ENCODE data around the gene PDXP.

The PDXP gene

DNA sequence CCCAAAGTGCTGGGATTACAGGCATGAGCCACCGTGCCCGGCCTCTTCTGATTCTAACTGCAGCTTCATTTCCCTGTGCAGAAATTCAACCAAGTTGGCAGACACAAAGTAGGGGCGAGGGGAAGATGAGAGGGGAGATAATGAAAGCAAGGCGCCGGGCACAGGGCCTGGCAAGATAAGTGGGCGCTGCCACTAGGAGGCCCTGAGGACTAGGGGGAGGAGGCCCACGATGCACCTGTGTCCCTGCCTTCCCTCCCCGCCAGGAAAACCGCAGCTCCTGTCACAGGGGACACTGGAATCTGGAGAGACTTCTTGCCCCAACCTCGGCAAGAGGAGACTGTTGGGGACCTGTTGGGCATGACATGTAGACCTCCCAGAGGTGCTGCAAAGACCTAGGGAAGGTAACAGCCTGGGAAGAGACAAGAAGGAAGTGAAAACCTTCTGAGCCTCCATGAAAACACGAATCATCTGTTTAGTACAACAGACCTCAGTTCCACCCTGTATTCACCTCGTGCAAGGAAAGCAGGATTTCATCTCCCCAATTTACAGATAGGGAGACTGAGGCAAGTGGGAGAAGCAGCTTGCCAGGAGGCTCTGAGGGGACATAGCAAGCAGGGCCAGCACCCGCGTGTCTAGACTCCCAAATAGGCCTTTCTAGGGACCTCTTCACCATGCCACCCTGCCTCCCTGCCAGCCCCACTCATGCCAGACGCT lies 13.8 kb downstream of the PDXP start:
- Histone ChIP-seq H3K27ac (ENCODE audit: extremely low read depth, low read depth, low read length) (no peak overlapping the region), H3K4me1 (ENCODE audit: control insufficient read depth, insufficient read depth, low read length) (peaks cover 8% of the 10 kb centered on the region), H3K9me3 (ENCODE audit: control insufficient read depth, insufficient read depth, low read depth, low read length) (no peaks in the 10 kb centered on the region), H3K4me3 (ENCODE audit: low read depth, low read length) (no peak overlapping the region), H3K36me3 (ENCODE audit: control insufficient read depth in 2 of 2, insufficient read depth in 1 of 2, low read length in 2 of 2) (peaks cover 2 to 4% of the 10 kb centered on the region in 2 experiments; a peak in 2 of 3 replicates)
- ChIA-PET POLR2A (interaction anchor here (1.4 to 7.0 kb wide), 3 partner anchors 9 to 13 kb away, joined by 7 to 38 read pairs (median 8); partner anchors contain the start of gene PDXP), CTCF (interaction anchor here (0.6 to 3.3 kb wide), 6 partner anchors 11 to 532 kb away, joined by 3 to 26 read pairs (median 8); partner anchors contain the start of gene PDXP)
- TF ChIP-seq KLF10 (tag by site-specific recombination; IDR thresholded peaks at IDR 0.05) (no peak), ZNF2 (tag by site-specific recombination; IDR thresholded peaks at IDR 0.05) (no peak)
- TF ChIP-seq, protein P1, sequence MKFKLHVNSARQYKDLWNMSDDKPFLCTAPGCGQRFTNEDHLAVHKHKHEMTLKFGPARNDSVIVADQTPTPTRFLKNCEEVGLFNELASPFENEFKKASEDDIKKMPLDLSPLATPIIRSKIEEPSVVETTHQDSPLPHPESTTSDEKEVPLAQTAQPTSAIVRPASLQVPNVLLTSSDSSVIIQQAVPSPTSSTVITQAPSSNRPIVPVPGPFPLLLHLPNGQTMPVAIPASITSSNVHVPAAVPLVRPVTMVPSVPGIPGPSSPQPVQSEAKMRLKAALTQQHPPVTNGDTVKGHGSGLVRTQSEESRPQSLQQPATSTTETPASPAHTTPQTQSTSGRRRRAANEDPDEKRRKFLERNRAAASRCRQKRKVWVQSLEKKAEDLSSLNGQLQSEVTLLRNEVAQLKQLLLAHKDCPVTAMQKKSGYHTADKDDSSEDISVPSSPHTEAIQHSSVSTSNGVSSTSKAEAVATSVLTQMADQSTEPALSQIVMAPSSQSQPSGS (tag by site-specific recombination; IDR thresholded peaks at IDR 0.05; ENCODE audit: low read depth) = no peak
- TF ChIP-seq, protein P2, sequence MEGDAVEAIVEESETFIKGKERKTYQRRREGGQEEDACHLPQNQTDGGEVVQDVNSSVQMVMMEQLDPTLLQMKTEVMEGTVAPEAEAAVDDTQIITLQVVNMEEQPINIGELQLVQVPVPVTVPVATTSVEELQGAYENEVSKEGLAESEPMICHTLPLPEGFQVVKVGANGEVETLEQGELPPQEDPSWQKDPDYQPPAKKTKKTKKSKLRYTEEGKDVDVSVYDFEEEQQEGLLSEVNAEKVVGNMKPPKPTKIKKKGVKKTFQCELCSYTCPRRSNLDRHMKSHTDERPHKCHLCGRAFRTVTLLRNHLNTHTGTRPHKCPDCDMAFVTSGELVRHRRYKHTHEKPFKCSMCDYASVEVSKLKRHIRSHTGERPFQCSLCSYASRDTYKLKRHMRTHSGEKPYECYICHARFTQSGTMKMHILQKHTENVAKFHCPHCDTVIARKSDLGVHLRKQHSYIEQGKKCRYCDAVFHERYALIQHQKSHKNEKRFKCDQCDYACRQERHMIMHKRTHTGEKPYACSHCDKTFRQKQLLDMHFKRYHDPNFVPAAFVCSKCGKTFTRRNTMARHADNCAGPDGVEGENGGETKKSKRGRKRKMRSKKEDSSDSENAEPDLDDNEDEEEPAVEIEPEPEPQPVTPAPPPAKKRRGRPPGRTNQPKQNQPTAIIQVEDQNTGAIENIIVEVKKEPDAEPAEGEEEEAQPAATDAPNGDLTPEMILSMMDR (tag by site-specific recombination; IDR thresholded peaks at IDR 0.05) = no peak

DNA sequence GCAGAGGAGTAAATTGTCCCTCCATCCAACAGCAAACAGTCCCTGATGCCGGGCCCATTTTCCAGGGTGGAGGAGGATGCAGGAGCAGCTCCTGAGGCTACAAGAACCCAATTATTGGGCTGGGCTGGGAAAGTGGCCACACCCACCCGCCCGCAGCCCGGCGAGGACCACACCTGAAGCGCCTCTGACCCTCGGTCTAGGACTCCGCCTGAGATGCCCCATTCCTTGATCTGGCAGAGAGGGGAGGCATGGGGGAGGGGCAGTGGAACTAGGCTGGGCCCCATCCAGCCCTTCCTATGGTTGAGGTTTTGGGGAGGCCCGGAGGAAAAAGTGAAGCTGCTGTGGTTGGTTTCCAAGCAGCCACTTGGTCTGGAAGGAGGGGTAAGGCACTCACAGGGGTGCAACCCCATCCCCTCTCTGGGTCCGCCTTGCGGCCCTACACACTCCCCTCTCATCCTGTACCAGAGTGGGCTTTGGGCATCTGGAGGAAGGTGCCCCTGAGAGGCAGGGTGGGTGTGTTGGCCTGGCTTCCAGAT lies 14.5 kb downstream of the PDXP start:
- H3K4me1 ChIP-seq (ENCODE audit: control insufficient read depth, insufficient read depth, low read length) = peaks cover 9% of the 10 kb centered on the region
- H3K4me3 ChIP-seq (ENCODE audit: low read depth, low read length) = no peak overlapping the region
- ChIA-PET CTCF (interaction anchor here (0.8 to 15.8 kb wide), 4 partner anchors 12 to 134 kb away, joined by 3 to 353 read pairs (median 19); partner anchors contain the start of gene SH3BP1), POLR2A (interaction anchor here (7.0 kb wide), 1 partner anchor 14 kb away, joined by 38 read pairs; the partner anchor contains the start of gene PDXP)
- peaks cover 0 to 4% of the 10 kb centered on the region in 2 experiments; a peak in 1 of 3 replicates for H3K36me3 ChIP-seq (ENCODE audit: control insufficient read depth in 2 of 2, insufficient read depth in 1 of 2, low read length in 2 of 2)
- TF ChIP-seq KLF1 (tag by site-specific recombination; IDR thresholded peaks at IDR 0.05) (peak; percentile 97), ZNF670 (tag by site-specific recombination; IDR thresholded peaks at IDR 0.05; ENCODE audit: low read depth) (no peak)
- H3K27ac ChIP-seq (ENCODE audit: extremely low read depth, low read depth, low read length) = no peak overlapping the region
- no peaks in the 10 kb centered on the region for H3K9me3 ChIP-seq (ENCODE audit: control insufficient read depth, insufficient read depth, low read depth, low read length)

DNA sequence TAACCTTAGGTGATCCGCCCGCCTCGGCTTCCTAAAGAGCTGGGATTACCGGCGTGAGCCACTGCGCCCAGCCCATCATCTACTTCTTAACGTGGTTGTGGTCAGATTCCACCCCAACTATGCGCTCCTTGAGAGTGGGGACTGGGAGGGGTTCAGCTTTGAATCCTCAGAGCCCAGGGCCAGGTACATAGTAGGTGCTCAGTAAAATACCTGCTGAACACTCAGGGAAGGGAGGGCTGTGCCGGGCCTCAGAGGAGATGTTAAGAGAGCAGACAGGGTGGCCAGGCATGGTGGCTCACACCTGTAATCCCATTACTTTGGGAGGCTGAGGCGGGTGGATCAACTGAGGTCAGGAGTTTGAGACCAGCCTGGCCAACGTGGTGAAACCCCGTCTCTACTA lies 15.7 kb downstream of the PDXP start:
- no peak overlapping the region for H3K4me3 ChIP-seq (ENCODE audit: low read depth, low read length)
- no peaks in the 10 kb centered on the region for H3K9me3 ChIP-seq (ENCODE audit: control insufficient read depth, insufficient read depth, low read depth, low read length)
- peak; percentile 92 for TF ChIP-seq ZNF664 (tag by site-specific recombination; IDR thresholded peaks at IDR 0.05)
- TF ChIP-seq ZNF629 (tag by site-specific recombination; IDR thresholded peaks at IDR 0.05) = no peak
- ChIA-PET POLR2A (interaction anchor here (3.4 to 3.9 kb wide), 2 partner anchors 15 to 66 kb away, joined by 13 to 78 read pairs; partner anchors contain the start of genes GGA1 and PDXP), CTCF (interaction anchor here (0.6 to 15.8 kb wide), 4 partner anchors 12 to 160 kb away, joined by 3 to 353 read pairs (median 11); partner anchors contain the start of gene SH3BP1)
- no peak overlapping the region for H3K27ac ChIP-seq (ENCODE audit: extremely low read depth, low read depth, low read length)
- H3K4me1 ChIP-seq (ENCODE audit: control insufficient read depth, insufficient read depth, low read length) = peaks cover 9% of the 10 kb centered on the region
- H3K36me3 ChIP-seq (ENCODE audit: control insufficient read depth in 2 of 2, insufficient read depth in 1 of 2, low read length in 2 of 2) = no peaks in the 10 kb centered on the region

DNA sequence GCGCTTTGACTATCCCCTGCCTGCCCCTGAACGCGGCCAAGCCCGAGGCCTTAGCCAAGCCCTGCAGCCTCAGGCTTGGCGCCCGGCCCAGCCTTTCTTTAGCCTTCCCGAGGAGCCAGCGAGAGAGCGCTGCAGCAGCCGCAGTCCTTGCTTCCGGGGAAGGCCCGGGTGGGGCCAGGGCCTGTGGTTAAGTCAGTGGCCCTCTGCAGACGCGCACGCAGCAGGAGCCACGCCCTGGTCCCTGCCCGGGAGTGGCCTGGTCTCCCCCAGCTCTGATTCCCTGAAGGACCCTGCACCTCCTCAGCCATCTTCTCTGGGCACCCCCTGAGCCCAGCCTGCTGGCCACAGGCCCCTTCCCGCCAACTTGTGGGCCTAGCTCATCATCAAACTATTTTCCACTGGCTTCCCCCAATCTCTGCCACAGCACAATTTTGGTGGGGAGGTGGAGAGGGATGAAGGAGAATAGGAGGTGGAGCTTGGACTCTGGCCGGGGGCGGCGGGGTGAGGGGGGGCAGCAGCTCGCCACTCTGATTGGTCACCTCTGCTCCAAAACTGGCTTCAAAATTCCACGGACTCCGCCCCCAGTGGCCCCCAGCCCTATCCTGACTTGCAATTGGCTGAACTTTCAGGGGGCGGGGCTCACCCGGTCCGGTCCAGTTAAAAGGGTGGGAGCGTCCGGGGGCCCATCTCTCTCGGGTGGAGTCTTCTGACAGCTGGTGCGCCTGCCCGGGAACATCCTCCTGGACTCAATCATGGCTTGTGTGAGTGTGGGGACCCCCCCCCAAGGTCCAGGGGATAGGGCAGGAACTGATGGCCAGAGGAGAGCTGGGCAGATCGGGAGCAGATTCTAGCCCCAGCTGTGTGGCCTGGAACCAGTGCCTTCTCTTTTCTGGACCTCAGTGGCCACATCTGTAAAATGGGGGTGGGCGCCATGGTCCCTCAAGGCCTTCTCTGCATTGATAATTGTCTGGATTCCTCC lies 16.7 kb downstream of the PDXP start, which contains the start of gene LGALS1:
Gene LGALS1, plus strand, starts transcription at position 686 of the 979 bp plus-strand sequence. Its CDS starts 67 bp downstream, at position 753.
- Histone ChIP-seq H3K36me3 (ENCODE audit: control insufficient read depth in 2 of 2, insufficient read depth in 1 of 2, low read length in 2 of 2) (no peaks in the 10 kb centered on the region), H3K9me3 (ENCODE audit: control insufficient read depth, insufficient read depth, low read depth, low read length) (no peaks in the 10 kb centered on the region), H3K4me1 (ENCODE audit: control insufficient read depth, insufficient read depth, low read length) (peaks cover 9% of the 10 kb centered on the region), H3K27ac (ENCODE audit: extremely low read depth, low read depth, low read length) (peak within 1 kb of the TSS; percentile 71), H3K4me3 (ENCODE audit: low read depth, low read length) (peak within 1 kb of the TSS; percentile 17)
- ChIA-PET POLR2A (interaction anchor here (0.7 to 3.9 kb wide), 12 partner anchors 11 to 723 kb away, joined by 3 to 78 read pairs (median 4); partner anchors contain the start of genes GCAT, GGA1, NOL12 and PDXP), CTCF (interaction anchor here (0.6 to 15.8 kb wide), 11 partner anchors 8 to 191 kb away, joined by 3 to 353 read pairs (median 3); partner anchors contain the start of genes NOL12, PDXP and SH3BP1)
- TF ChIP-seq PRDM1 (tag by site-specific recombination; IDR thresholded peaks at IDR 0.05) (no peak), ZNF777 (tag by site-specific recombination; IDR thresholded peaks at IDR 0.05; ENCODE audit: borderline replicate concordance) (no peak), KLF9 (tag by site-specific recombination; IDR thresholded peaks at IDR 0.05; ENCODE audit: low read depth) (peak; percentile 60), ZNF23 (tag by site-specific recombination; IDR thresholded peaks at IDR 0.05; ENCODE audit: borderline replicate concordance) (no peak), ZNF501 (tag by site-specific recombination; IDR thresholded peaks at IDR 0.05) (no peak), ZNF621 (tag by site-specific recombination; IDR thresholded peaks at IDR 0.05) (no peak), SALL2 (tag by site-specific recombination; IDR thresholded peaks at IDR 0.05; ENCODE audit: borderline replicate concordance) (no peak), ZNF555 (tag by site-specific recombination; conservative IDR thresholded peaks at IDR 0.05) (no peak), ZNF16 (tag by site-specific recombination; IDR thresholded peaks at IDR 0.05; ENCODE audit: low read depth) (no peak), WT1 (tag by site-specific recombination; IDR thresholded peaks at IDR 0.05) (no peak)
- TF ChIP-seq, protein P3, sequence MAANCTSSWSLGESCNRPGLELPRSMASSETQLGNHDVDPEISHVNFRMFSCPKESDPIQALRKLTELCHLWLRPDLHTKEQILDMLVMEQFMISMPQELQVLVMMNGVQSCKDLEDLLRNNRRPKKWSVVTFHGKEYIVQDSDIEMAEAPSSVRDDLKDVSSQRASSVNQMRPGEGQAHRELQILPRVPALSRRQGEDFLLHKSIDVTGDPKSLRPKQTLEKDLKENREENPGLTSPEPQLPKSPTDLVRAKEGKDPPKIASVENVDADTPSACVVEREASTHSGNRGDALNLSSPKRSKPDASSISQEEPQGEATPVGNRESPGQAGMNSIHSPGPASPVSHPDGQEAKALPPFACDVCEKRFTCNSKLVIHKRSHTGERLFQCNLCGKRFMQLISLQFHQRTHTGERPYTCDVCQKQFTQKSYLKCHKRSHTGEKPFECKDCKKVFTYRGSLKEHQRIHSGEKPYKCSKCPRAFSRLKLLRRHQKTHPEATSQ (tag by site-specific recombination; IDR thresholded peaks at IDR 0.05) = peak; percentile 15; the same call in 1 of the 2 replicates

All from HEK293 (cell line).